Cardiac septum (tissue), 1 donor: ENCODE results near the gene RUNX1. TPM values are rescaled to one million over a fixed set of nuclear protein-coding genes. Genes with fewer than 3 reads are reported as not detected.
"Not testable (repeated sequence)": the region's sequence is repeated elsewhere in the genome, so short reads cannot be mapped to it uniquely, and the experiment has no call there.

ENCODE experiments used
- DNase-seq: peaks from one replicate; pipeline ENCODE4 v3.0.0-alpha.2; 2020; ENCODE audit warnings: low spot score
- intact Hi-C: fragments of 100-400 bp; cut with DNase I; formaldehyde crosslinking; loops from one replicate; pipeline ENCODE4 v1.14.0; 2022
- total RNA-seq: library from RNA; stranded (reverse); fragmentation: NEBNext Ultra II Directional; extraction: Animal tissue kit (Norgen Biotek cat#: 25700); gene quantifications from one replicate; pipeline ENCODE4 v1.2.1, GENCODE V29; 2021
- donor health status: DM: no; HTN: no; CAD: no.

RUNX1 gene
- total RNA-seq, 1 donor from 2014 or later, result 21.6 TPM

- no peak for DNase-seq
- intact Hi-C loops, result no loop called here
These were observed 237.7 kb downstream of the RUNX1 start for GRCh38 chr21:34811368-34811767.

GRCh38 chr21:34810786-34811185 lies 238.3 kb downstream of the RUNX1 start:
- no peak for DNase-seq
- intact Hi-C loops, result no loop called here

GRCh38 chr21:34809822-34810221 lies 239.3 kb downstream of the RUNX1 start:
- intact Hi-C loops, result no loop called here
- no peak for DNase-seq

GRCh38 chr21:34808569-34809204 lies 240.4 kb downstream of the RUNX1 start:
- DNase-seq, result no peak
- intact Hi-C loops, result no loop called here

GRCh38 chr21:34807881-34808568 lies 241.1 kb downstream of the RUNX1 start:
- peak; percentile 84 for DNase-seq
- intact Hi-C loops, result no loop called here

- DNase-seq, result no peak
- intact Hi-C loops, result no loop called here
These were observed 241.8 kb downstream of the RUNX1 start for GRCh38 chr21:34807146-34807880.

GRCh38 chr21:34806423-34806822 lies 242.7 kb downstream of the RUNX1 start:
- no peak for DNase-seq
- intact Hi-C loops, result no loop called here

GRCh38 chr21:34805157-34805556 lies 243.9 kb downstream of the RUNX1 start:
- no peak for DNase-seq
- intact Hi-C loops, result no loop called here

GRCh38 chr21:34804584-34804983 lies 244.5 kb downstream of the RUNX1 start:
- DNase-seq, intact Hi-C loops: not testable (repeated sequence)

- intact Hi-C loops, result no loop called here
- no peak for DNase-seq
These were observed 245.2 kb downstream of the RUNX1 start for GRCh38 chr21:34803782-34804370.

- DNase-seq, result no peak
- intact Hi-C loops, result no loop called here
These were observed 246.8 kb downstream of the RUNX1 start for GRCh38 chr21:34802180-34802899.

- intact Hi-C loops, result no loop called here
- DNase-seq, result no peak
These were observed 247.5 kb downstream of the RUNX1 start for GRCh38 chr21:34801519-34802132.

- no peak for DNase-seq
- intact Hi-C loops, result no loop called here
These were observed 248.1 kb downstream of the RUNX1 start for GRCh38 chr21:34800797-34801518.

GRCh38 chr21:34799092-34799491 lies 250.0 kb downstream of the RUNX1 start:
- DNase-seq, result no peak
- intact Hi-C loops, result no loop called here

- no peak for DNase-seq
- intact Hi-C loops, result no loop called here
These were observed 251.1 kb downstream of the RUNX1 start for GRCh38 chr21:34797921-34798535.

GRCh38 chr21:34797201-34797525 lies 251.9 kb downstream of the RUNX1 start:
- no peak for DNase-seq
- intact Hi-C loops, result no loop called here

GRCh38 chr21:34796518-34797200 lies 252.4 kb downstream of the RUNX1 start:
- intact Hi-C loops, result no loop called here
- DNase-seq, result no peak
